ENCODE results near the gene ZNF112. TPM values are rescaled to one million over a fixed set of nuclear protein-coding genes. Genes with fewer than 3 reads are reported as not detected.

Gene ZNF112
- total RNA-seq, 2 donors from 2014 or later: 3.2 to 6.9 TPM

DNA sequence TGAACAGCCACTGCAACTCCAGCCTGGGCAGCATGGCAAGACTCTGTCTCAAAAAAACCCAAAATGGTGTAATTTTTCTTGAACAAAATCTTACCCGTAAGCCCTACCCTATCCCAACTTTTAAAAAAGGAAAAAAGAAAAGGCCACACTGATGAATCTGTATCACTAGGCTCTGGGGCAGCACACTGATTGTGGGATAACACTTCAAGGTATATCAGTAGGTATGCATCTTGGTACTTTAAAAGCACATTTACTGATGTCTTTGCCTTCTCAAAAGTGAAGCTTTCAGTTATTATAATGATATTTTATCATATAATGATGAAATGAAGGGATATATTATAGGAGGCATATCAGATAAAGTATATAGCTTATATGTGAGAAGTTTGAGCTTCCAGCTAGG, 24.3 kb downstream of the ZNF112 start:
- Histone ChIP-seq H3K4me3 (no peak overlapping the region), H3K9me3 (peaks cover 0 to 28% of the 10 kb centered on the region in 2 donors), H3K4me1 (no peaks in the 10 kb centered on the region), H3K27me3 (no peaks in the 10 kb centered on the region), H3K27ac (no peak overlapping the region), H3K36me3 (peaks cover 91% of the 10 kb centered on the region)
- DNase-seq (ENCODE audit: low spot score): no peak
- TF ChIP-seq, protein P1, sequence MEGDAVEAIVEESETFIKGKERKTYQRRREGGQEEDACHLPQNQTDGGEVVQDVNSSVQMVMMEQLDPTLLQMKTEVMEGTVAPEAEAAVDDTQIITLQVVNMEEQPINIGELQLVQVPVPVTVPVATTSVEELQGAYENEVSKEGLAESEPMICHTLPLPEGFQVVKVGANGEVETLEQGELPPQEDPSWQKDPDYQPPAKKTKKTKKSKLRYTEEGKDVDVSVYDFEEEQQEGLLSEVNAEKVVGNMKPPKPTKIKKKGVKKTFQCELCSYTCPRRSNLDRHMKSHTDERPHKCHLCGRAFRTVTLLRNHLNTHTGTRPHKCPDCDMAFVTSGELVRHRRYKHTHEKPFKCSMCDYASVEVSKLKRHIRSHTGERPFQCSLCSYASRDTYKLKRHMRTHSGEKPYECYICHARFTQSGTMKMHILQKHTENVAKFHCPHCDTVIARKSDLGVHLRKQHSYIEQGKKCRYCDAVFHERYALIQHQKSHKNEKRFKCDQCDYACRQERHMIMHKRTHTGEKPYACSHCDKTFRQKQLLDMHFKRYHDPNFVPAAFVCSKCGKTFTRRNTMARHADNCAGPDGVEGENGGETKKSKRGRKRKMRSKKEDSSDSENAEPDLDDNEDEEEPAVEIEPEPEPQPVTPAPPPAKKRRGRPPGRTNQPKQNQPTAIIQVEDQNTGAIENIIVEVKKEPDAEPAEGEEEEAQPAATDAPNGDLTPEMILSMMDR (IDR thresholded peaks at IDR 0.05): no peak

DNA sequence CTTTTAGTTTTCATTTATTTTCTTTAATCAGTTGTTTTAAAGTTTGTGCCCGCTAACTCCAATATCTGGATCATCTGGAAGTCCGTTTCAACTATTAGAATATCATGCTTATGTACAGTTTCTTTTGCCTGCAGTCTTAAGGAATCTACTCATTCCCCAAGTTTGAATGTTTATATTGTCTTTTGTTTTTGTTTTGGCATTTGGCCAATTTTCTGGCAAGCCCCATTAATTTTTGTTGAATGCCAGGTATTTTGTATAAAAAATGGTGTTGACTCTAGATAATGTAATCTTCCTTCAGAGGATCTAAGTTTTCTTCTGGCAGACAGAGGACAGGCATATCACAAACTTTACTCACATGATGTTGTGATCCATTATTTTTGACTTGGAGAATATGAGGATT, 40.6 kb downstream of the ZNF112 start:
- H3K36me3 ChIP-seq: no peaks in the 10 kb centered on the region
- no peak overlapping the region for H3K27ac ChIP-seq
- no peaks in the 10 kb centered on the region for H3K27me3 ChIP-seq
- H3K4me3 ChIP-seq: no peak overlapping the region
- no peak for DNase-seq (ENCODE audit: low spot score)
- peaks cover 0 to 26% of the 10 kb centered on the region in 2 donors for H3K9me3 ChIP-seq
- TF ChIP-seq, protein P1 (IDR thresholded peaks at IDR 0.05): no peak
- H3K4me1 ChIP-seq: no peaks in the 10 kb centered on the region

DNA sequence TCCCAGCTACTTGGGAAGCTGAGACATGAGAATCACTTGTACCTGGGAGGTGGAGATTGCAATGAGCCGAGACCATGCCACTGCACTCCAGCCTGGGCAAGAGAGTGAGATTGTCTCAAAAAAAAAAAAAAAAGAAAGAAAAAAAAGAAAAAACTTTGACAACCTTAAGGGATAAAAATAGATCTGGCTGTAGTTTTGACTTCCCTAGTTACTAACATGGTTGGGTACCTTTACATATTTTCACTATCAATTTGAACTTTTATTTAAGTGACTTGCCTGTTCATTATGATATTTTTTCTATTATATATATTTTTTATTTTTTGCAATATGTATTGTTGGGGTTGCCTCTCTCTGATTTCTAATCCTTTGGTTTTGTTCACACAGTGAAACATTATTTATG, 43.2 kb downstream of the ZNF112 start:
- DNase-seq (ENCODE audit: low spot score): no peak
- Histone ChIP-seq H3K27ac (no peak overlapping the region), H3K27me3 (no peaks in the 10 kb centered on the region), H3K36me3 (no peaks in the 10 kb centered on the region), H3K4me3 (no peak overlapping the region), H3K9me3 (peaks cover 0 to 8% of the 10 kb centered on the region in 2 donors), H3K4me1 (no peaks in the 10 kb centered on the region)
- TF ChIP-seq, protein P1 (IDR thresholded peaks at IDR 0.05): no peak

DNA sequence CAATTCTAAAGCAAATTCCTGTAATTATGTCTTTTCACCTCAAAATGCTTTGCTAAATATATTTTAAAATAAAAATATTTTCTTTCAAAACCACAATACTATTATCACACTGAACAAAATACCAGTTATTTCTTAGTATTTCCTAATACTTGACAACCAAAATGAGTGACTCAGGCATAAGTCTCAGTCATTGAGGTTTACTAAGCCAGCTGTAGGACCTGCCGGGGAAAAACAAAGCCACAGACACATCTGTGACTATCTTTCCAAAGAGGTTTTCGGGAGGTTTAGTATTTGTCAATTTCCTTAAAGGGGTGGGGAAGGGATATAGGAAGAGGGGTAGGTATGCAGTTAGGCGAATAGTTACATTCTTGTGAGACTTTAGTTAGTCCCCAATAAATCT, 48.5 kb downstream of the ZNF112 start:
- Histone ChIP-seq H3K4me3 (no peak overlapping the region), H3K27ac (no peak overlapping the region), H3K36me3 (no peaks in the 10 kb centered on the region), H3K4me1 (peaks cover 0 to 11% of the 10 kb centered on the region in 2 donors), H3K9me3 (no peaks in the 10 kb centered on the region), H3K27me3 (no peaks in the 10 kb centered on the region)
- TF ChIP-seq, protein P1 (IDR thresholded peaks at IDR 0.05): no peak
- DNase-seq (ENCODE audit: low spot score): no peak

DNA sequence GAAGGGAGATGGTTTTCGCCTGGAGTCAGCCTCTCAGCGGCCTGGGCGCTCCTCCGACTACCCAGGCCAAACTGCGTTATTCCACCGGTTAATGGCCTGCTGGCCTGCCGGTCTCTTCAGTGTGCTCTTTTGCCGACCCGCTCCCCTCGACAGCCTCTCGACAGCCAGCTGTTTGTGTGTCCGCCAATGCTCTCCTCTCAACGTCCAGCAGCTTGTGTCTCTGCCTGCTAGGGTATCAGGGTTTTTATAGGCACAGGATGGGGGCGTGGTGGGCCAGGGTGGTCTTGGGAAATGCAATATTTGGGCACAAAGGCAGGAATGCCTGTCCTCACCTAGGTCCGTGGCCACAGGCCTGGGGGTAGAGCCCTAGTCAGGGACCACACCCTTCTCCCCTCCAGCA, 50.2 kb downstream of the ZNF112 start:
- H3K27me3 ChIP-seq: no peaks in the 10 kb centered on the region
- no peaks in the 10 kb centered on the region for H3K9me3 ChIP-seq
- peaks cover 7% of the 10 kb centered on the region for H3K36me3 ChIP-seq
- TF ChIP-seq, protein P1 (IDR thresholded peaks at IDR 0.05): no peak
- H3K4me1 ChIP-seq: peaks cover 0 to 11% of the 10 kb centered on the region in 2 donors
- H3K27ac ChIP-seq: no peak overlapping the region
- no peak overlapping the region for H3K4me3 ChIP-seq
- DNase-seq (ENCODE audit: low spot score): no peak

DNA sequence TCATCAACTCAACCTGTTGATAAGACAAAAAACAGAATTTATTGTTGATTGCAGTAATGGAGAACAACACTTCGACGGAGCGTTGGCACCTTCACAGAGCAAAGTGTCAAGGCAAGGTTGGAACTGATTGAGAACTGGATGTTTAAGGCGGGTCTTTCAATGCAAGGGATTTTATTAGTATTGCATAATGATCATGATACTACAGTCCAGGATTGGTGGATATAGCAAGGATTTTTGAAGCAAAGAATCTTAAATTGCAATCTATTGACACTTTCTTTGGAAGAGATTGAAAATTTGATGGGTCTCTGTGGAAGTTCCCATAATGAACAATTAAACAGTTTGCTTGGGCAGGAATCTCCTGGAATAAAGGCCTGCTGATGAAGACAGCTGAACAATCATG, 51.0 kb downstream of the ZNF112 start:
- peaks cover 0 to 11% of the 10 kb centered on the region in 2 donors for H3K4me1 ChIP-seq
- TF ChIP-seq, protein P1 (IDR thresholded peaks at IDR 0.05): no peak
- H3K27ac ChIP-seq: peak overlapping the region in 1 of 2 donors; percentile 25
- H3K9me3 ChIP-seq: no peaks in the 10 kb centered on the region
- peaks cover 7% of the 10 kb centered on the region for H3K36me3 ChIP-seq
- peak overlapping the region; percentile 11 to 77 for H3K4me3 ChIP-seq
- H3K27me3 ChIP-seq: no peaks in the 10 kb centered on the region
- DNase-seq (ENCODE audit: low spot score): no peak
